SH-SY5Y (cell line): ENCODE results near the gene MTA2.

ENCODE experiments used
- GATA2 ChIP-seq: IDR thresholded peaks from 2 replicates; pipeline ENCODE4 v1.6.1; 2011; ENCODE audit warnings: mild to moderate bottlenecking, low read depth, low read length
- GATA3 ChIP-seq: IDR thresholded peaks from 2 replicates; pipeline ENCODE4 v1.6.1; 2011; ENCODE audit warnings: low read depth, mild to moderate bottlenecking, low read length, moderate library complexity

DNA sequence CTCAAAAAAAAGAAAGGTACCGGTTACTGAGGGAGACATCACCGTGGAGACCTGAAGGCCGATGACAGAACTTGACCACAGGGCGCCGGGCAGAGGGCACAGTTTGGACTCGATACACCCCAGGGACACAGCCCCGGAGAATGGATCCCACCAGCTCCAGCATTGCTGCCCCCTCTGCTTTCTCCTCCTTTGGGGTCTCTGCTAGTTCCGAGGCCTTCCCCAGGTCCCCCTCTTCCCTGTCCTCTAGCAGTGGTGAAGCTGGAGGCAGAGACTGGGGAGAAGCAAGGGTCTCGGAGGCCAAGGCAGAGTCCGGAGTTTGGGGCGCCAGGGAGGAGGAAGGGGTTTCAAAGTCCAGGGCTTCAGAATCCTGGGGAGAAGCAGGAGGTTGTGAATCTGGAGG, 23.1 kb downstream of the MTA2 start:
- no peak for TF ChIP-seq GATA3
- TF ChIP-seq GATA2: no peak
